GM21390 (cell line): Measurements from ENCODE around the gene SEC22B.
"Not testable (repeated sequence)": the region's sequence is repeated elsewhere in the genome, so short reads cannot be mapped to it uniquely, and the experiment has no call there.

Experiments used
- ATAC-seq: cut with Tn5 transposase; IDR thresholded peaks from one replicate; pipeline ENCODE4 v1.9.1; 2021; ENCODE audit not compliant: unreplicated experiment

The SEC22B gene

GRCh38 chr1:120176092-120176855 lies at the start of gene SEC22B:
Gene SEC22B, minus strand, starts transcription at chr1:120176520. Its CDS starts 139 bp downstream, at chr1:120176381.
- peak; percentile 96 for ATAC-seq

- ATAC-seq: not testable (repeated sequence)
These were observed 41.6 kb upstream of the SEC22B start for GRCh38 chr1:120217933-120218332.

- ATAC-seq: not testable (repeated sequence)
These were observed 41.0 kb upstream of the SEC22B start for GRCh38 chr1:120217175-120217929.

- not testable (repeated sequence) for ATAC-seq
These were observed 37.3 kb upstream of the SEC22B start for GRCh38 chr1:120213606-120214005.

GRCh38 chr1:120210754-120211153 lies 34.4 kb upstream of the SEC22B start:
- ATAC-seq: not testable (repeated sequence)

GRCh38 chr1:120196863-120197775 lies 20.8 kb upstream of the SEC22B start:
- not testable (repeated sequence) for ATAC-seq

GRCh38 chr1:120188626-120189025 lies 12.3 kb upstream of the SEC22B start:
- ATAC-seq: not testable (repeated sequence)

- not testable (repeated sequence) for ATAC-seq
These were observed 5.9 kb upstream of the SEC22B start for GRCh38 chr1:120182176-120182707.

- ATAC-seq: not testable (repeated sequence)
These were observed 3.7 kb upstream of the SEC22B start for GRCh38 chr1:120179811-120180690.

GRCh38 chr1:120178799-120179756 lies 2.8 kb upstream of the SEC22B start:
- ATAC-seq: no peak

GRCh38 chr1:120178058-120178457 lies 1.7 kb upstream of the SEC22B start:
- not testable (repeated sequence) for ATAC-seq

GRCh38 chr1:120175688-120176087 lies 632 bp downstream of the SEC22B start:
- not testable (repeated sequence) for ATAC-seq

GRCh38 chr1:120164761-120165160 lies 11.6 kb downstream of the SEC22B start:
- ATAC-seq: not testable (repeated sequence)

GRCh38 chr1:120162015-120162414 lies 14.3 kb downstream of the SEC22B start:
- not testable (repeated sequence) for ATAC-seq

GRCh38 chr1:120158495-120158894 lies 17.8 kb downstream of the SEC22B start:
- ATAC-seq: not testable (repeated sequence)

GRCh38 chr1:120158086-120158485 lies 18.2 kb downstream of the SEC22B start:
- ATAC-seq: not testable (repeated sequence)

- ATAC-seq: not testable (repeated sequence)
These were observed 26.0 kb downstream of the SEC22B start for GRCh38 chr1:120150138-120150822.
